Spleen (tissue), 13 donors: Measurements from ENCODE around the gene EN1. TPM values are rescaled to one million over a fixed set of nuclear protein-coding genes. Genes with fewer than 3 reads are reported as not detected.

Experiments used
- DNase-seq: peaks from one replicate; pipeline ENCODE4 v3.0.0-alpha.2; 2020
- H3K27ac ChIP-seq, 8 donors: fragments of 200-600 bp; sonication (generic) in 7 of 8; 1 replicate in 4 of 8; 2 replicates in 4 of 8; pipeline versions ENCODE4 v1.5.0 to v1.8.0; 2016 to 2021; ENCODE audit warnings: inconsistent platforms in 4 of 8, mild to moderate bottlenecking in 4 of 8, moderate library complexity in 1 of 8
- H3K27me3 ChIP-seq, 7 donors: fragments of 200-600 bp; sonication (generic) in 6 of 7; replicated peaks in 1 of 7; 1 replicate in 4 of 7; 2 replicates in 3 of 7; pipeline versions ENCODE4 v1.5.0 to v1.8.0; 2016 to 2021; ENCODE audit warnings: inconsistent platforms in 3 of 7, mild to moderate bottlenecking in 1 of 7
- H3K36me3 ChIP-seq, 6 donors: fragments of 200-600 bp; sonication (generic) in 5 of 6; 1 replicate in 4 of 6; 2 replicates in 2 of 6; pipeline versions ENCODE4 v1.5.0 to v1.8.0; 2016 to 2021; ENCODE audit warnings: inconsistent platforms in 2 of 6
- H3K4me1 ChIP-seq, 6 donors: fragments of 200-600 bp; sonication (generic) in 5 of 6; 1 replicate in 3 of 6; 2 replicates in 3 of 6; pipeline versions ENCODE4 v1.5.0 to v1.8.0; 2016 to 2021; ENCODE audit warnings: inconsistent platforms in 3 of 6
- H3K4me3 ChIP-seq, 8 donors: fragments of 200-600 bp; sonication (generic) in 7 of 8; 1 replicate in 4 of 8; 2 replicates in 4 of 8; pipeline versions ENCODE4 v1.5.0 to v1.8.0; 2016 to 2021; ENCODE audit warnings: inconsistent platforms in 4 of 8, mild to moderate bottlenecking in 4 of 8, moderate library complexity in 2 of 8
- H3K9me3 ChIP-seq, 8 donors: fragments of 200-600 bp; sonication (generic) in 7 of 8; 1 replicate in 4 of 8; 2 replicates in 4 of 8; pipeline versions ENCODE4 v1.5.0 to v1.8.0; 2016 to 2021; ENCODE audit warnings: inconsistent platforms in 4 of 8
- CTCF ChIP-seq, 11 experiments: fragments of 200-600 bp in 7 of 11; fragments of 450-650 bp in 4 of 11; sonication (generic) in 4 of 11; IDR thresholded peaks in 8 of 11; conservative IDR thresholded peaks in 3 of 11; 1 replicate in 7 of 11; 2 replicates in 4 of 11; pipeline versions ENCODE4 v1.4.0 to v1.8.0; 2016 to 2021; ENCODE audit warnings: antibody characterized with exemption in 11 of 11, inconsistent platforms in 4 of 11, mild to moderate bottlenecking in 1 of 11
- POLR2A ChIP-seq, 3 donors: fragments of 450-650 bp; IDR thresholded peaks; one replicate each; pipeline ENCODE4 v1.5.1; 2017; ENCODE audit warnings: antibody characterized with exemption in 3 of 3, mild to moderate bottlenecking in 1 of 3
- POLR2AphosphoS5 ChIP-seq, 3 donors: sonication (generic); formaldehyde crosslinking; IDR thresholded peaks; one replicate each; pipeline ENCODE4 v1.5.1; 2017; ENCODE audit warnings: antibody characterized with exemption in 3 of 3
- WGBS, 5 donors: extraction: QIAGEN DNeasy Blood & Tissue Kit in 3 of 5; methylation state at CpG; one replicate each; pipeline versions ENCODE4 v1.1.5 to v1.1.7; 2013 to 2018; 5-methylcytosine and 5-hydroxymethylcytosine counted together
- intact Hi-C: fragments of 100-400 bp; cut with DNase I; formaldehyde crosslinking; loops from one replicate; pipeline ENCODE4 v1.15.0; 2023; ENCODE audit warnings: low total_unique reads
- long read RNA-seq, 2 donors: transcript quantifications; one replicate each; lab custom pipeline, GENCODE V29; 2026
- polyA plus RNA-seq, 3 donors: library from polyadenylated mRNA; stranded (reverse); fragments of 200-250 nt; gene quantifications; one replicate each; pipeline ENCODE4 v1.2.1, GENCODE V29; 2013
- total RNA-seq, 7 donors: library from RNA; depleted of rRNA in 3 of 7; stranded (reverse); fragments of >200 nt in 3 of 7; fragmentation: NEBNext Ultra II Directional in 4 of 7; extraction: Animal tissue kit (Norgen Biotek cat#: 25700) in 4 of 7; gene quantifications; one replicate each; pipeline versions ENCODE4 v1.1.0 to v1.2.1, GENCODE V29; 2016 to 2021
- donor health status: healthy with polysubstance abuse.
- donor health status: DM: no; HTN: no; CAD: no; lungs with moderate emphysema.
- donor health status: DM: no; HTN: no; CAD: no.
- donor health status: Bipolar disorder and iron deficiency.
- donor health status: healthy.
- donor health status: DM: no; HTN: no; CAD: no.
- donor health status: DM: yes; HTN: yes; CAD: no.

The EN1 gene
- total RNA-seq (not detected), polyA plus RNA-seq (not detected)
- long read RNA-seq, donor 1: 0 reads
- long read RNA-seq, donor 2: 0 reads

GRCh38 chr2:118846953-118847761 is at the start of gene EN1:
Gene EN1, minus strand, starts transcription at chr2:118847648. Its CDS starts 481 bp downstream, at chr2:118847167.
- H3K4me1 ChIP-seq: peaks cover 13 to 67% (median 46%) of the 10 kb centered on the region in 6 donors
- H3K4me3 ChIP-seq: peak within 1 kb of the TSS in 4 of 8 donors; percentile 16 to 56 (median 26)
- H3K27ac ChIP-seq: no peak within 1 kb of the TSS
- TF ChIP-seq POLR2AphosphoS5 (IDR thresholded peaks at IDR 0.05) (no peak), CTCF (IDR thresholded peaks at IDR 0.05 in 8 of 11, conservative IDR thresholded peaks at IDR 0.05 in 3 of 11) (no peak)
- DNase-seq: no peak
- intact Hi-C loops: no loop called here
- no peaks in the 10 kb centered on the region for H3K36me3 ChIP-seq
- no peaks in the 10 kb centered on the region for H3K9me3 ChIP-seq
- WGBS, 5 donors: 4 to 10% (median 4%) methylated on average over 21 to 64 of the region's 64 CpGs
- H3K27me3 ChIP-seq: peaks cover 25 to 100% (median 99%) of the 10 kb centered on the region in 7 donors

DNA sequence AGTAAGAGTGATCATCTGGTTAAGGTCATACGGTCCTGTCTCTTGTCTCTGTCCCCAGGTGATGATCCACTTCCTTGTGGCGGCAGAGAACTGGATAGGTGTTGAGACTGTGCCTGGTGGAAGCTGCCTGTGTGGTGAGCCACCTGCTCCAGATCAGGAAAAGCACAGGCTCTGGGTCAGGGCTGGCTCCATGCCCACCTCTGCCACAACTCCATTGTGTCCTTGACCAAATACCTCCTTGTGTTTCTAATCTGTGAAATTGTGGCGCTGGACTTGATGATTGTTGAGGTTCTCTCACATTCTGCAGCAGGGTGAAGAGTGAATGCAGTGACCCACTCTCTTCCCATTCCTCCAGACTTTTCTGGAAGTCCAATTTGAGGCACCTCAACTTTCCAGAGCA is 45.7 kb upstream of the EN1 start:
- H3K9me3 ChIP-seq: peaks cover 0 to 28% (median 25%) of the 10 kb centered on the region in 8 donors
- TF ChIP-seq POLR2AphosphoS5 (IDR thresholded peaks at IDR 0.05) (no peak), POLR2A (IDR thresholded peaks at IDR 0.05) (no peak), CTCF (IDR thresholded peaks at IDR 0.05 in 8 of 11, conservative IDR thresholded peaks at IDR 0.05 in 3 of 11) (no peak)
- intact Hi-C loops: no loop called here
- DNase-seq: no peak
- H3K4me1 ChIP-seq: no peaks in the 10 kb centered on the region
- 81 to 91% (median 86%) methylated on average over 3 of the region's 3 CpGs for WGBS, 5 donors
- no peaks in the 10 kb centered on the region for H3K27me3 ChIP-seq
- no peak overlapping the region for H3K4me3 ChIP-seq
- no peaks in the 10 kb centered on the region for H3K36me3 ChIP-seq
- H3K27ac ChIP-seq: no peak overlapping the region

DNA sequence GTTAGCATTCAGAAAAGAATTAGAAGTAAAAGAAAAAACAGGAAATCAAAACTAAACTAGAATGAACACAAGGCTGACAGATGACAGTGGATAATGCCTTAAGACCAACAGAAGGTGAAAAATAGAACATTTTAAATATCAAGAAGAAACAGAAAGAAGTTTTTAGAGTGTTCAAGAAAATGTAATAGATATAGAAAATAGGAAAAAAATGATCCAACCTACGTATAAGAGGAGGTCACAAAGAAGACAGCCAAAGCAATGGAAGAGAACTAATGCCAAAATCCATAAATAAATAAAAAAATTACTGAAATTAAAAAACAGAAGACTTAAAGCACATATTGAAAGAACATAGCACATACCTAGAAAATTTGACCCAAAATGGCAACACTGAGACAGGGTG is 42.5 kb upstream of the EN1 start:
- Histone ChIP-seq H3K9me3 (peaks cover 0 to 28% (median 25%) of the 10 kb centered on the region in 8 donors), H3K36me3 (no peaks in the 10 kb centered on the region), H3K4me1 (no peaks in the 10 kb centered on the region), H3K27ac (no peak overlapping the region), H3K27me3 (no peaks in the 10 kb centered on the region), H3K4me3 (no peak overlapping the region)
- TF ChIP-seq POLR2A (IDR thresholded peaks at IDR 0.05) (no peak), CTCF (IDR thresholded peaks at IDR 0.05 in 8 of 11, conservative IDR thresholded peaks at IDR 0.05 in 3 of 11) (no peak), POLR2AphosphoS5 (IDR thresholded peaks at IDR 0.05) (no peak)
- 68 to 86% (median 74%) methylated on average over 1 of the region's 1 CpG for WGBS, 5 donors
- intact Hi-C loops: no loop called here
- no peak for DNase-seq

DNA sequence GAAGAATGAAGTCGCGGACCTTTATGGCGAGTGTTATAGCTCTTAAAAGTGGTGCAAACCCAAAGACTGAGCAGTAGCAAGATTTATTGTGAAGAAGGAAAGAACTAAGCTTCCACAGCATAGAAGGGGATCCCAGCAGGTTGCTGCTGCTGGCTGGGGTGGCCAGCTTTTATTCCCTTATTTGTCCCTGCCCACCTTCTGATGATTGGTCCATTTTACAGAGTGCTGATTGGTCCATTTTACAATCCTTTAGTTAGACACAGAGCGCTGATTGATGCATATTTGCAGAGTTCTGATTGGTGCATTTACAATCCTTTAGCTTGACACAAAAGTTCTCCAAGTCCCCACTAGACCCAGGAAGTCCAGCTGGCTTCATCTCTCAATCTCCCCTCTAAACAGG is 36.3 kb upstream of the EN1 start:
- Histone ChIP-seq H3K9me3 (peaks cover 0 to 2% (median under 1%) of the 10 kb centered on the region in 8 donors), H3K4me3 (no peak overlapping the region), H3K36me3 (no peaks in the 10 kb centered on the region), H3K4me1 (peaks cover 0 to 15% (median 5%) of the 10 kb centered on the region in 6 donors), H3K27me3 (peaks cover 0 to 42% (median 7%) of the 10 kb centered on the region in 7 donors), H3K27ac (no peak overlapping the region)
- intact Hi-C loops: loop anchor here (5.0 kb wide), 1 partner anchor 594 kb away; no protein-coding TSS in a partner anchor
- TF ChIP-seq CTCF (IDR thresholded peaks at IDR 0.05 in 8 of 11, conservative IDR thresholded peaks at IDR 0.05 in 3 of 11): no peak
- TF ChIP-seq POLR2A (IDR thresholded peaks at IDR 0.05): no peak
- no peak for TF ChIP-seq POLR2AphosphoS5 (IDR thresholded peaks at IDR 0.05)
- DNase-seq: no peak
- WGBS, 5 donors: 74 to 95% (median 86%) methylated on average over 4 of the region's 4 CpGs
